Non-pigmented ciliary epithelial cell (primary cell): ENCODE measurements around the gene LTB.
A peak's percentile ranks its signal among the peaks of the same experiment; 100 is the strongest.

Source experiments
- DNase-seq: peaks from one replicate; pipeline ENCODE4 v3.0.0-alpha.2; 2010; ENCODE audit warnings: low read depth

Gene LTB

GRCh38 chr6:31575335-31575901 is 6.8 kb downstream of the LTB start, which contains the start of gene TNF:
TSS of gene TNF (plus strand) at chr6:31575565. CDS start at chr6:31575742, 177 bp downstream.
- no peak for DNase-seq

GRCh38 chr6:31574106-31575061 is 7.8 kb downstream of the LTB start:
- no peak for DNase-seq

- DNase-seq = no peak
Observed at GRCh38 chr6:31573239-31574105, 8.8 kb downstream of the LTB start.

DNA sequence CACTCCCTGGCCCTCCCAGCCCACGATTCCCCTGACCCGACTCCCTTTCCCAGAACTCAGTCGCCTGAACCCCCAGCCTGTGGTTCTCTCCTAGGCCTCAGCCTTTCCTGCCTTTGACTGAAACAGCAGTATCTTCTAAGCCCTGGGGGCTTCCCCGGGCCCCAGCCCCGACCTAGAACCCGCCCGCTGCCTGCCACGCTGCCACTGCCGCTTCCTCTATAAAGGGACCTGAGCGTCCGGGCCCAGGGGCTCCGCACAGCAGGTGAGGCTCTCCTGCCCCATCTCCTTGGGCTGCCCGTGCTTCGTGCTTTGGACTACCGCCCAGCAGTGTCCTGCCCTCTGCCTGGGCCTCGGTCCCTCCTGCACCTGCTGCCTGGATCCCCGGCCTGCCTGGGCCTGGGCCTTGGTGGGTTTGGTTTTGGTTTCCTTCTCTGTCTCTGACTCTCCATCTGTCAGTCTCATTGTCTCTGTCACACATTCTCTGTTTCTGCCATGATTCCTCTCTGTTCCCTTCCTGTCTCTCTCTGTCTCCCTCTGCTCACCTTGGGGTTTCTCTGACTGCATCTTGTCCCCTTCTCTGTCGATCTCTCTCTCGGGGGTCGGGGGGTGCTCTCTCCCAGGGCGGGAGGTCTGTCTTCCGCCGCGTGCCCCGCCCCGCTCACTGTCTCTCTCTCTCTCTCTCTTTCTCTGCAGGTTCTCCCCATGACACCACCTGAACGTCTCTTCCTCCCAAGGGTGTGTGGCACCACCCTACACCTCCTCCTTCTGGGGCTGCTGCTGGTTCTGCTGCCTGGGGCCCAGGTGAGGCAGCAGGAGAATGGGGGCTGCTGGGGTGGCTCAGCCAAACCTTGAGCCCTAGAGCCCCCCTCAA is 9.9 kb downstream of the LTB start, which contains the start of gene LTA:
Gene LTA, plus strand, starts transcription at position 249 of the 871 bp plus-strand sequence. Its CDS starts 454 bp downstream, at position 703.
- DNase-seq = no peak

- DNase-seq = no peak
Observed at GRCh38 chr6:31569861-31570536, 12.2 kb downstream of the LTB start.

DNA sequence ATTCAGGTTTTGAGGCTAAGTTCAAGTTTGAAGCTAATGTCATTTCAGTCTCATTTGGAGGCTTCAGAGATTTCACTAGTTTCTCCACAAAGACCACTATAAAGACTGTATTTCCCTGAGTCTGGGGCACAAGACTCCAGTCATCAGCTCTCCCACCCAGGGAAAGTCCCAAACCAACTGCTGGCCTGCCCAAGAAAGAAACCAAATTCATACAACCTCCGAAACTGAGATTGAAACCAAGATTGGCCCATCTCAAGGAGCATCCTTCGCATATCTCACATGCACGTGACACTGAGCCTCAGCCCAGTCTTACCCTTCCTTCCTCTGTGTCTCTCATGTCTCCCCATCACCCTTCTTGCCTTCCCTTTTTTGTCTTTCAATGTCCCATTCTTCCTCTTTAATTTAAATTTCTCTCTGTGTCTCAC is 13.7 kb downstream of the LTB start:
- DNase-seq = no peak

DNA sequence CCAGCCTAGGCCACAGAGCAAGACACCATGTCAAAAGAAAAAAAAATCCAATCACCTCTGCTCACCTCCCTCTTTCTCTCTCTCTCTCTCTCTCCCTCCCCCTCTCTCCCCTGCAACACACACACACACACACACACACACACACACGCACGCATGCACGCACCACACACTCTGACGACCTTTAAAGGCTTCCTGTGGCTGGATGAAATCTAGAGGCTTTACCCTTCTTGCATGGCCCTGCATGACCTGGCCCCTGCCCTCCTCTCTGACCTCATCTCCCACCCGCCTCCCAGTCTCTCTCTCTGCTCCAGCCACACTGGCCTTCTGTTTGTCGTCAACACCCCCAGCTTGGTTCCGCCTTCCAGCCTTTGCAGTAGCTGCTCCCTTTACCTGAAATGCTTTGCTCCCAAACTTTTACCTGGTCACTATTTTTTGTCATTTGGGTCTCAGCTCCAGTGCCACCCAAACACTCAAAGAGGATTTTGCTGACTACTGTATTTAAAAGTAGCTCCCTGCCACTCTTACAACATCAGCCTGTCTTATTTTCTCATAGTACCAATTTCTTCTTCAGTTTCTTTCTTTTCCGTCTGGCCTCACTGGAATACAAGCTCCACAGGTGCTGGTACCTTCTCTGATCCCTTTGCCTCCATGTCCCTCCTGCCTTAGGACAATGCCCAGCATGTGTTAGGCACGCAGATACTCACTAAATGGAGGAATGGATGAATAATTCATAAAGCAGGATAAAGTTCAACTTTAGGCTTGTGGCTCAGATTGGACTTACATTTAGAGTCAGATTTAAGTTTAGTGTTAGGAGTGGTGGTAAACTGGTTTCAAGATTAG is 14.5 kb downstream of the LTB start:
- no peak for DNase-seq

GRCh38 chr6:31560697-31561058 is 21.5 kb downstream of the LTB start:
- DNase-seq = no peak

- no peak for DNase-seq
Observed at GRCh38 chr6:31559958-31560696, 22.1 kb downstream of the LTB start.

DNA sequence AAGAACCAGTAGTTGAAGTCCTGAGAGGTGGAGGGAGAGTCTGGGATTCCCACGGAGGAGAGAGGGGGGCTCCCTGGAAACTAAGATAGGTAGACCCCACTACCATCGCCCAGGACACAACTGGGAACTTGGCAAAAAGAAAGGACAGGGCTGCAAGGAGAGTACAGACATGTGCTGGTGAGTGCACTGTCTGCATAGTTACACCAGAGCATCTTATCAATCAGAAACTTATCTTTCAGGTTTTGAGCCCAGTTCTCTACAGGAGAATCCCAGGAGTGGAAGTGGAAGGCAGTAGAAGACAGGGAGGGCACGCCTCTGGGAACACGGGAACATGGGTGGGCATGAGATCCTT is 22.6 kb downstream of the LTB start:
- no peak for DNase-seq

DNA sequence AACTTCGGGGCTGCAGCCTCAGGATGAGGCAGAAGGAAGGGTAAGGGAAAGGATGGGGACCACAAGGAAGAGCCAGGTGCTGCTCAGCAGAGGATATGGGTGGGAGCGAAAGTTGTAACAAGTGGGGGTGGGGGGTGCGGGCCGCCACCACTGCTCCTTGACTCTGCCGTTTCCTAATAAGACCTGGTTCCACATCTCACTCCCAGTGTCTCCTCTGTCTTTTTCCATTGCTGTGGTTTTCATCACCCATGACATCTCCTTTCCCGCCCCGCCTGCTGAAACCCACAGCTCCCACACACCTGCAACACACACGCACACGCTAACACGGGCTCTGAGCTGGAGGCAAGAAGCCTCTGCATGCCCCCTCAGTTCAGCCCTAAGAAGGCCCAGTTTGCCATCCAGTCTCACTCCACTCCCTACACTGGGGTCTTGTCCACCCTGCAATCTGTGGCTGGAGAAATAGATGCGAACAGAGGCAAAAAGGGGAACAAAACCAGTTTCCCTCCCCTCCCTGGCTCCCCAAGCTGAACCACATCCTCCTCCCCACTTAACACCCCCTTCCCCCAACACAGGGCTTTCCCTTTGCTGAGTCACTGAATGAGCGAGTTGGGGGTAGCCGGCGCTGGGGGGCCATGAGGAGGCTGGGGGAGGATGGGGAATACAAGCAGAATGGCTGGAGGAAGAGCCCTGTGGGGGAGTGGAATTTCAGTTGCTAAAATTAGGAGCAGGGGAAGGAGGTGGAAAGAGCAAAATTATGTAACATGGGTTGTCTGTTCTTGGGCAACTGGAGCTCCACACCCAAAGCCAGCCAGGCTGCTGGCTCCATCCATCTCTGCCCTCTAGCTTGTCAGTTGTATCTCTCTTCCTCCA is 23.4 kb downstream of the LTB start:
- no peak for DNase-seq

- no peak for DNase-seq
Observed at GRCh38 chr6:31558318-31558625, 24.0 kb downstream of the LTB start.

DNA sequence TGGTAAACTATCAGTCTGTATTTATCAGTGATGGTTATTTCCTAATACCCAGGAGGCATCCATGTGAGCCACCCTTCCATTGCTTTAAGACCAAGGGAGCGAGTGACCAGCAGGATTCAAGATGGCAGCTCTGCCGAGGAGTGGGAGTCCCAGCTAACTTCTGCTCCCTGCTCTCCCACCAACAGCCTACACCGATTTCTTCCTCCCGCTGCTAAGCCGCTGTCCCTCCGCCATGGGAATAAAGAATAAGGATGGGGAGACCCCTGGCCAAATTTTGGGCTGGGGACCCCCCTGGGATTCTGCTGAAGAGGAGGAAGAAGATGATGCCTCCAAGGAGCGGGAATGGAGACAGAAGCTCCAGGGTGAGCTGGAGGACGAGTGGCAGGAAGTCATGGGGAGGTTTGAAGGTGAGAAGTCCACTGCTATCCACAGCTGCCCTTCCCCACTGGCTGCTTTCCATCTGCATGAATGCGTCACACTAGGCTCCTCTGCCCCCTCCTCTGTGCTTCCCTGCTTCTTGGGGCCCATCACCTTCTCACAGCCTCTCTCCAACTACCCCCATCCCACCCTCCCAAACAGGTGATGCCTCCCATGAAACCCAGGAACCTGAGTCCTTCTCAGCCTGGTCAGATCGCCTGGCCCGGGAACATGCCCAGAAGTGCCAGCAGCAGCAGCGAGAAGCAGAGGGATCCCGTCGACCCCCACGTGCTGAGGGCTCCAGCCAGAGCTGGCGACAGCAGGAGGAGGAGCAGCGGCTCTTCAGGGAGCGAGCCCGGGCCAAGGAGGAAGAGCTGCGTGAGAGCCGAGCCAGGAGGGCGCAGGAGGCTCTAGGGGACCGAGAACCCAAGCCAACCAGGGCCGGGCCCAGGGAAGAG is 24.5 kb downstream of the LTB start:
- DNase-seq = no peak

DNA sequence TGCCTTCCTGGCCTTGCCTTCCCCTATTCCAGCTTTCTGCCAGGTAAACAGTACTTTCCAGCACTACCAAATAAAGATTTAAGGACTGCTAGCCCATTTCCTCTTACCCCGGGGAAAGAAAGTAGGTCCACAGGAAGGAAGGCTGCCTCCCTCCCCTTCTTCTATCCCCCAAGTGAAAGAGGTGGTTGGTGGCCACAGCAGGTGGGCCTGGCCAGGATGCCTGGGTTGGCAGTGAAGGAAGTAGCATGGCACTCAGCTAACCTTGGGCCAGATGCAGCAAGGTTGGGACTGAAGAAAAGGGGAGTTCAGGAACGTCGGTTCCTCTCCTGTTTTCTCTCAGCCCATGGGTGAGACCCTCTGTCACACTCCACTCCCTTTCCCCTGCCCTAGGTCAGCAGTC is 25.9 kb downstream of the LTB start:
- DNase-seq = no peak

GRCh38 chr6:31551371-31551770 is 30.9 kb downstream of the LTB start:
- DNase-seq = peak; percentile 31

GRCh38 chr6:31548544-31548873 is 33.7 kb downstream of the LTB start:
- no peak for DNase-seq

DNA sequence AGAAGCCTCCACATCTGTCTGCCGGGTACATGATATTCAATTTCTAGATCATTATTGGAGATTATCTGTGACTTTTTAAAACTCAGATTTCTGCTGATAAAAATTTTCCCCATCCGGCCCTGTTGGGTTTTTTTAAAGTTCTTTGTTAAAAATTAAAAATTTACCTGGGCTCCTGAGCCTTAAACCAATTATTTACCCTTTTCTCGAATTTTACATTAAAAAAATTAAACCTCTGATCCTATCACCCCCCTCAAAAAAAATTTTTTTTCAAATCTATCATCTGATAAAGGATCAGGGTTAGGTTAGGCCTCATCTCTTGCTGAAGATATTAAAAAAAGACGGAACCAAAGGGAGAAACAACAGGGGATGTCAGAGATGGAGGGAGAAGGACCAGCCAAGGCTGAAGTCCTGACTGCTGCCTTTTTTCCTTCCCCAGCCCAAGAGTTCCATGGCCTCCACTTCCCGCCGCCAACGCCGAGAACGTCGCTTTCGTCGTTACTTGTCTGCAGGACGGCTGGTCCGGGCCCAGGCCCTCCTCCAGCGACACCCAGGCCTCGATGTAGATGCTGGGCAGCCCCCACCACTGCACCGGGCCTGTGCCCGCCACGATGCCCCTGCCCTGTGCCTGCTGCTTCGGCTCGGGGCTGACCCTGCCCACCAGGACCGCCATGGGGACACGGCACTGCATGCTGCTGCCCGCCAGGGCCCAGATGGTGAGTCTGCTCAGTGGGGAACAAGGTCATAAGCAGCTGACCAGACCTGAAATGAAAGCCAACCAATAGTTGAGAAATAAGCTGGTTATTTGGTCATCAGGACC is 34.3 kb downstream of the LTB start:
- DNase-seq = no peak
